HG03469 (cell line): ENCODE measurements around the gene RARA.
A peak's percentile ranks its signal among the peaks of the same experiment; 100 is the strongest.

Experiments
- ATAC-seq: cut with Tn5 transposase; IDR thresholded peaks from one replicate; pipeline ENCODE4 v1.9.1; 2021; ENCODE audit warnings: mild to moderate bottlenecking, moderate library complexity, moderate number of reproducible peaks; ENCODE audit not compliant: unreplicated experiment

RARA gene

DNA sequence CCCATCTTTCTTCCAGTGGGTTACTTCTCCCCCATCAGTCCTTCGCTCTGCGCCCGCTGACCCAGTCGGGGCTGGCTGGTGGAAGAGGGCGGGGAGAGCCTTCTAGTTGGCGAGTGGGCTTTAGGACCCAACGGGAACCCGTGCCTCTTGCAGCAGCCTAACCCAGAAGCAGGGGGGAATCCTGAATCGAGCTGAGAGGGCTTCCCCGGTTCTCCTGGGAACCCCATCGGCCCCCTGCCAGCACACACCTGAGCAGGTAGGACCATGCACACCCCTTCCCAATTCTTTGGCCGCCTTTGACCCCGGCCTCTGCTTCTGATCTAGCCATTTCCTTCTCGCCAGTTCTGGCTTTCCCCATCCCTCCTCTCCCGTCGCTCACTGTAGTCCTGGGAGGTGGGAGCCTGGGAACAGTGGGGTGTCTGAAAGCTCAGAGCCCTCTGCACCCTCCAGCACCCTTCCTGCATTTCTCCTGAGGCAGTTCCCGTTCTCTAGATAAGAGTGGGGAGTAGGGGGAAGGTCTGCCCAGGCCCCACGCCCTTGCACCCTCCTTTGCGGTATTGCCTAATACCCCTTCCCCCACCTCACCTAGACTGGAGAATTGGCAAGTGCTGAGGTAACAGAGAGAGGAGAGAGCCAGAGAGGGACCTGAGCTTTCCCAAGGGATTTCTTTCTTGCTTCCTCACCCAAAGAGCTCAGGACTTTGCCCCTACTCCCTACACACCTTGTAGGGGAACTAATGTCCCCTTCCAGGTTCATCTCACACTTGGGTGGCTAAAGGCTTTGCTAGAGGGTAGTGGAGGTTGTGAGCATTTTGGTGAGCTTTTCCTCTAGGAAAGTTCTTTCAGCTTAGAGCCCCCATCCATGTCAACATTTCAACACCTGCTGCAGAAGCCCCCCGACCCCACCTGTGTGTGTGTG is at the start of gene RARA:
Gene RARA (plus strand): TSS at position 150 of the 918 bp plus-strand sequence. CDS start 22,039 bp downstream, outside the sequence.
- no peak for ATAC-seq

GRCh38 chr17:40259505-40259904 is 49.5 kb upstream of the RARA start:
- no peak for ATAC-seq

DNA sequence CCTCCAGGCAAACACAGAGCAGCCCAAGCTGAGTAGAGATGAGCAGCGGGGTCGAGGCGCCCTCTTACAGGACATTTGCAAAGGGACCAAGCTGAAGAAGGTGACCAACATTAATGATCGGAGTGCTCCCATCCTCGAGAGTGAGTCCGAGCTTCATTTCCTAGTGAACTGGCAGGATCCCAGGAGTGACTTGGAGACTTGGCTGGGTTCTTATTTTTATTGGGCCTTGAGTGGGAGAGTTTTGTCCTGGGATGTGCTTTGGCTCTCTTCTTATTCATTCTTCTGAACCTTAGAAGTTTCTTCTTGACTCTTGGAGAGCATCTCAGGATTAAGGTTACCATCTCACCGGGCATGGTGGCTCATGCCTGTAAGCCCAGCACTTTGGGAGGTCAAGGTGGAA is 48.5 kb upstream of the RARA start:
- no peak for ATAC-seq

DNA sequence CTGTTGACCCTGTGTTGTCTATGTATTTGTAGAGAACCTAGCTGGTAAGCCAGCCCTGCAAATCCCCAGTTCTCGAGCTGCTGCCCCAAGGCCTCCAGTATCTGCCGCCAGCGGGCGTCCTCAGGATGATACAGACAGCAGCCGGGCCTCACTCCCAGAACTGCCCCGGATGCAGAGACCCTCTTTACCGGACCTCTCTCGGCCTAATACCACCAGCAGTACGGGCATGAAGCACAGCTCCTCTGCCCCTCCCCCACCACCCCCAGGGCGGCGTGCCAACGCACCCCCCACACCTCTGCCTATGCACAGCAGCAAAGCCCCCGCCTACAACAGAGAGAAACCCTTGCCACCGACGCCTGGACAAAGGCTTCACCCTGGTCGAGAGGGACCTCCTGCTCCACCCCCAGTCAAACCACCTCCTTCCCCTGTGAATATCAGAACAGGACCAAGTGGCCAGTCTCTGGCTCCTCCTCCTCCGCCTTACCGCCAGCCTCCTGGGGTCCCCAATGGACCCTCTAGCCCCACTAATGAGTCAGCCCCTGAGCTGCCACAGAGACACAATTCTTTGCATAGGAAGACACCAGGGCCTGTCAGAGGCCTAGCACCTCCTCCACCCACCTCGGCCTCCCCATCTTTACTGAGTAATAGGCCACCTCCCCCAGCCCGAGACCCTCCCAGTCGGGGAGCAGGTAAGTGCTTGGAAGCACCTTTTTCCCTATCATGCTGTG is 44.4 kb upstream of the RARA start:
- no peak for ATAC-seq

- no peak for ATAC-seq
Measured at GRCh38 chr17:40265337-40265736, 43.6 kb upstream of the RARA start.

GRCh38 chr17:40266882-40267281 is 42.1 kb upstream of the RARA start:
- no peak for ATAC-seq

- no peak for ATAC-seq
Measured at GRCh38 chr17:40268141-40268712, 40.8 kb upstream of the RARA start.

GRCh38 chr17:40278414-40278813 is 30.6 kb upstream of the RARA start:
- no peak for ATAC-seq

- no peak for ATAC-seq
Measured at GRCh38 chr17:40279402-40279801, 29.6 kb upstream of the RARA start.

DNA sequence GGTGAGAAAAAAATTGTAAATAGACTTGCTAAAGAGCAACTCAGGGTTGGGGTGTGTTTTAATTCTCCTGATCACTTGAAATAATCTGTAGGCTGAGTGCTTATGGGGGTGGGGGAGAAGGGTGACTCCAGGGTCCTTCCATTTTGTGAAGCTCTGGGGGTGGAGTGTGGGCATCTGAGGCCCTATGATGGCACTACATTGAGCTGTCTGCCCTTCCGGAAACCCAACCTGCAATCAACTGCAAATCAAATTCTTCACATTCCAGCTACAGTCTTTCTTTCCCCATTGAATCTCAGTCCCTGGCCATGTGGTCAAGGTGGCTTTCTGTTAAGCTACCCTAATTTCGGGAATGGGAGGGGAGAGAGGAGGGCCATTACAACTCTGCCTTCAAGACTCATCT is 27.3 kb upstream of the RARA start:
- no peak for ATAC-seq

DNA sequence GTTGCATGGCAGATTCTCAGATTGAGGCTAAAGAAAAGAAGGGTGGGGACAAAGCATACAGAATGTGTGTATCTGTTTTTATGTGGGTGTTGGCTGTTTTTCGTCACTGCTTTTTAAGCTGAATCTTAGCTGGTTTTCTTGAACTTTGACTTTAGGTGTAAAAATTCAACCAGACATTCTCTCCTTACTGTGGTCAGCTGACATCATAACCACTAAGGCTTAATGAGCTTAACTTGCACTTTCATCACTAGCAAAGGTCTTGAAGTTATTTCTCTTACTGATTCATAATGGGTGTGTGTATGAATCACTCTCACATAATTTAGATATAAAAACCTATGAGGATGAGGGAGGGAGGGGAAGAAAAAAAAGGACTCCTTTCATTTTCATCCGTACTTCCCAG is 25.3 kb upstream of the RARA start:
- ATAC-seq: no peak

- no peak for ATAC-seq
Measured at GRCh38 chr17:40284085-40284713, 24.8 kb upstream of the RARA start.

- no peak for ATAC-seq
Measured at GRCh38 chr17:40286473-40286872, 22.5 kb upstream of the RARA start.

DNA sequence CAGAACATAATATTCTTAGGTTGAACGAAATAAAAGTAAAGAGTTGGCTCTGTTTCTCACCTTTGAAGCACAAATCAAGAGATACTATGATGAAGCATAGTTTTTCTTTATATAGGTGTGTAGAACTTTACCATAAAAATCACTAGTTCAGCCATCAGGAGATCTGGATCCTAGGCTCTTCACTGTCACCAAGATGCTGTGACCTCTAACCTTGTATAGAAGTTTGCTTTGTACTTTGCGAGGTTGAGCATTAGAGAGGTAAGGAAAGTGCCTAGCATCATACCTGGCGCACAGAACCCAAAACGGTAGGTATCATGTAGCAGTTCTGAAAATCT is 21.9 kb upstream of the RARA start:
- no peak for ATAC-seq

DNA sequence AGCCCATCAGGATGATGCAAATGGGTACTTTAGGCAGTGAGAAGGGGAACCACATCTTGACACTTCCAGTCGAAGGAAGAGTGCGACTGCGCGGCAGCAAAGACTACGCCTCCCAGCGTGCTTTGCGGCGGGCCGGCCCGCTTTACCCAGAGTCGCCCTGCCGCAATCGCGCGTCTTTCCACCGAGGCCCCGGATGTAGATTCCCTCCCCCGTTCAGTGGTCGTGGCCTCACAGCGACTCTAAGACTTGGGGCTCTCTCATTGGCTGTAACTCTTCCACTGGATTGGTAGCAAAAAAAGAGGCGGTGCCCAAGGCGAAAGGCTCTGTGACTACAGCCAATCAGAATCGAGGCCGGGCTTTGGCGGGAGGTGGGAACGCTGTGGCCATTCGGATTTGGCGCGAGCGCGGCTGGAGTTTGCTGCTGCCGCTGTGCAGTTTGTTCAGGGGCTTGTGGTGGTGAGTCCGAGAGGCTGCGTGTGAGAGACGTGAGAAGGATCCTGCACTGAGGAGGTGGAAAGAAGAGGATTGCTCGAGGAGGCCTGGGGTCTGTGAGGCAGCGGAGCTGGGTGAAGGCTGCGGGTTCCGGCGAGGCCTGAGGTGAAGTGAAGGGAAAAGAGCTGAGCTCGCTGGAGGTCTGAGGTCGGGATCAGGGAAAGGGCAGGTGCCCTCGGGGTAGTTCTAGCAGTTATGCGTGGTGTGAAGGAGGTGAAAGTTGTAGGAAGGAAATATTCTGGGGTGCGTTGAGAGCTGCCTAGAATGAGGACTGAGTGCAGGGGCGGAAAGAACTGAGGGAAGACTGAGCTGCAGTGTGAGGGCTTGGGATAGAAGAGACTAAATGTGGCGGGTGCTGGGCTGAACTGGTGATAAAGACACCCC is 21.2 kb upstream of the RARA start, which contains the start of gene CDC6:
Gene CDC6 (plus strand): TSS at position 386 of the 876 bp plus-strand sequence. CDS start 1,542 bp downstream, outside the sequence.
- ATAC-seq: peak; percentile 76

- no peak for ATAC-seq
Measured at GRCh38 chr17:40290629-40291280, 18.2 kb upstream of the RARA start.

DNA sequence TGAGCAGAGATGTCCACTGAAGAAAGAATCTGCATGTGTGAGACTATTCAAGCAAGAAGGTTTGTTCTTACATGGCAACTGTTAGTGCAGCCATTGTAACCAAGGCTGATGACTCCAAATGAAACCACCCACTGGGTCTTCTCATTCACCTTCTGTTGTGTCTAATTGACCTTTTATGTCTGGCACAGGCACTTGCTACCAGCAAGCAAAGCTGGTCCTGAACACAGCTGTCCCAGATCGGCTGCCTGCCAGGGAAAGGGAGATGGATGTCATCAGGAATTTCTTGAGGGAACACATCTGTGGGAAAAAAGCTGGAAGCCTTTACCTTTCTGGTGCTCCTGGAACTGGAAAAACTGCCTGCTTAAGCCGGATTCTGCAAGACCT is 17.7 kb upstream of the RARA start:
- no peak for ATAC-seq

GRCh38 chr17:40293363-40293762 is 15.6 kb upstream of the RARA start:
- ATAC-seq: no peak

DNA sequence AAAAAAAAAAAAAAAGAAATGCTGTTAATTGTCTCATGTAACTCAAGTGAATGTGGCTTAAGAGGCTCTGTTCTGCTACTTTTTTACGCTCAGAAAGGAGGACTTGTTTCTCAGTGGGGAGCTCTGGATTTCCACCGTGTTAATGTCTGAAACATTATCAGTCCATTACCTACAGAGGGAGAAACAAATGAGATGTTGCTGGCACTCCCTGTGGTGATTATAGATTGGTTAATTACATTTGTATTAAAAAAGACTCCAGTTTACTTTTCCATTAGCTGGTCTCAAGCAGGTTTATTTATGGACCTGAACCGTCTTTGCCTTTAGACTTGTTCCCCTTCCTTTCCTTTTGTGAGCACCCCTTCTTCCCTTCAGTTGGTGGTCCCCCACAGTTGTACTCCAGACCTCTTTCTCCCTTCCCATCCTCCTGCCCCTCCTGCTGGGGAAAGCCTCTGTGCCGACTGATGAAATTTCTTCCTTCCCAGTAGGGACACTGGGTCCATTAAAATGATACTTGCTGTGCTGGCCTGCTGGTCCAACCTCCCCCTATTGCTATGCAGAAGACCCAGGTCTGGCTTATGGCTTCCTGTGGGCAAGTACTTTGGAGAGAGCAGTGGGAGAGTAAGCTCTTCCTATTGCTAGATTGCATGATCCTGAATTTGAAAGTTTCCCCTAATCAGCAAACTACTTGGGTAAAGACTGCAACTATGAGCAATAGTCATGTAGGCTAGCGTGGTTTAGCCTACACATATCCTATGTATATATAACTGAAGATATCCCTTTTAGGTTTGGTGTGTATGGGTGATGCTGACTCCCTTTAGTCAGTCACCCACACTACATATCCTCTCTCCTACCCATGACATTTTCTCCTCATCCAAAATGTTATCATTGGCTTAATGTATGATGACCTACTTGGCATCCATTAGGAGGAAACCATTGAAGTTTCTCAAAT is 13.2 kb upstream of the RARA start:
- no peak for ATAC-seq
